ENCODE data around the gene ATF6B.
"Not testable (repeated sequence)": the region's sequence is repeated elsewhere in the genome, so short reads cannot be mapped to it uniquely, and the experiment has no call there.

Gene ATF6B

GRCh38 chr6:32082935-32083334, 45.1 kb downstream of the ATF6B start:
- DNase-seq (ENCODE audit: low read depth, low spot score) = no peak

GRCh38 chr6:32082478-32082877, 45.6 kb downstream of the ATF6B start:
- DNase-seq (ENCODE audit: low read depth, low spot score) = no peak

- peak; percentile 89 for DNase-seq (ENCODE audit: low read depth, low spot score)
Measured at GRCh38 chr6:32081168-32081990, 46.7 kb downstream of the ATF6B start.

GRCh38 chr6:32079566-32080290, 48.3 kb downstream of the ATF6B start:
- DNase-seq (ENCODE audit: low read depth, low spot score) = no peak

GRCh38 chr6:32076321-32076809, 51.7 kb downstream of the ATF6B start:
- DNase-seq (ENCODE audit: low read depth, low spot score) = peak; percentile 84

GRCh38 chr6:32075781-32076180, 52.3 kb downstream of the ATF6B start:
- DNase-seq (ENCODE audit: low read depth, low spot score) = peak; percentile 33

- peak; percentile 50 for DNase-seq (ENCODE audit: low read depth, low spot score)
Measured at GRCh38 chr6:32074996-32075532, 53.0 kb downstream of the ATF6B start.

- DNase-seq (ENCODE audit: low read depth, low spot score) = no peak
Measured at GRCh38 chr6:32073613-32074012, 54.4 kb downstream of the ATF6B start.

- no peak for DNase-seq (ENCODE audit: low read depth, low spot score)
Measured at GRCh38 chr6:32073101-32073500, 54.9 kb downstream of the ATF6B start.

- no peak for DNase-seq (ENCODE audit: low read depth, low spot score)
Measured at GRCh38 chr6:32070814-32071543, 57.1 kb downstream of the ATF6B start.

- DNase-seq (ENCODE audit: low read depth, low spot score) = no peak
Measured at GRCh38 chr6:32069878-32070515, 58.0 kb downstream of the ATF6B start.

GRCh38 chr6:32069460-32069859, 58.6 kb downstream of the ATF6B start:
- DNase-seq (ENCODE audit: low read depth, low spot score) = no peak

GRCh38 chr6:32068867-32069266, 59.2 kb downstream of the ATF6B start:
- DNase-seq (ENCODE audit: low read depth, low spot score) = no peak

GRCh38 chr6:32068315-32068714, 59.7 kb downstream of the ATF6B start:
- not testable (repeated sequence) for DNase-seq (ENCODE audit: low read depth, low spot score)

GRCh38 chr6:32067521-32067920, 60.5 kb downstream of the ATF6B start:
- DNase-seq (ENCODE audit: low read depth, low spot score) = not testable (repeated sequence)

Data from astrocyte of the hippocampus (primary cell).